SKM-1 (cell line): ENCODE measurements around the gene TBC1D10A.

Source experiments
- DNase-seq: peaks from one replicate; lab custom pipeline; 2025; ENCODE audit not compliant: unreplicated experiment; lab: John Stamatoyannopoulos, UW

The TBC1D10A gene

GRCh38 chr22:30326706-30327362, at the start of gene TBC1D10A:
TSS of gene TBC1D10A (minus strand) at chr22:30326941. CDS start at chr22:30326881, 60 bp downstream.
- DNase-seq = peak; percentile 75

GRCh38 chr22:30375312-30375849, 48.6 kb upstream of the TBC1D10A start:
- no peak for DNase-seq

- no peak for DNase-seq
Observed at GRCh38 chr22:30373331-30374325, 46.9 kb upstream of the TBC1D10A start.

GRCh38 chr22:30372915-30373314, 46.2 kb upstream of the TBC1D10A start:
- DNase-seq = peak; percentile 88

- no peak for DNase-seq
Observed at GRCh38 chr22:30371981-30372380, 45.2 kb upstream of the TBC1D10A start.

- DNase-seq = no peak
Observed at GRCh38 chr22:30371321-30371720, 44.6 kb upstream of the TBC1D10A start.

GRCh38 chr22:30370641-30371230, 44.0 kb upstream of the TBC1D10A start:
- no peak for DNase-seq

- no peak for DNase-seq
Observed at GRCh38 chr22:30368420-30368819, 41.7 kb upstream of the TBC1D10A start.

GRCh38 chr22:30365891-30366290, 39.1 kb upstream of the TBC1D10A start:
- DNase-seq = no peak

GRCh38 chr22:30362651-30363281, 36.0 kb upstream of the TBC1D10A start:
- DNase-seq = no peak

- DNase-seq = no peak
Observed at GRCh38 chr22:30361916-30362650, 35.3 kb upstream of the TBC1D10A start.

GRCh38 chr22:30358541-30358940, 31.8 kb upstream of the TBC1D10A start:
- no peak for DNase-seq

GRCh38 chr22:30357650-30358215, 31.0 kb upstream of the TBC1D10A start:
- no peak for DNase-seq

GRCh38 chr22:30357236-30357570, 30.5 kb upstream of the TBC1D10A start:
- no peak for DNase-seq

- peak; percentile 73 for DNase-seq
Observed at GRCh38 chr22:30356449-30357235, 29.9 kb upstream of the TBC1D10A start, which contains the start of the genes CCDC157 and SF3A1. TSS of gene CCDC157 (plus strand) at chr22:30357007. CDS start at chr22:30366001, 8,994 bp downstream. TSS of gene SF3A1 (minus strand) at chr22:30356894. CDS start at chr22:30356792, 102 bp downstream.

GRCh38 chr22:30354644-30355043, 27.9 kb upstream of the TBC1D10A start:
- DNase-seq = no peak

GRCh38 chr22:30351226-30351625, 24.5 kb upstream of the TBC1D10A start:
- no peak for DNase-seq

GRCh38 chr22:30348809-30349208, 22.1 kb upstream of the TBC1D10A start:
- no peak for DNase-seq

GRCh38 chr22:30348404-30348803, 21.7 kb upstream of the TBC1D10A start:
- no peak for DNase-seq
